Hepatocyte (in vitro differentiated cells): ENCODE measurements around the gene EXOC3. TPM values are rescaled to one million over a fixed set of nuclear protein-coding genes. Genes with fewer than 3 reads are reported as not detected.

Experiments used
- DNase-seq: peaks from one replicate; pipeline ENCODE4 v3.0.0-alpha.2; 2016; ENCODE audit warnings: low spot score
- H2AFZ ChIP-seq: fragments of 200-600 bp; sonication (generic); 2 replicates; pipeline ENCODE4 v1.6.0; 2016; ENCODE audit warnings: antibody characterized with exemption, mild to moderate bottlenecking
- H3K27ac ChIP-seq: fragments of 200-600 bp; sonication (generic); 2 replicates; pipeline ENCODE4 v1.5.1; 2016; ENCODE audit warnings: mild to moderate bottlenecking
- H3K27me3 ChIP-seq: fragments of 200-600 bp; sonication (generic); 2 replicates; pipeline ENCODE4 v1.6.1; 2016
- H3K36me3 ChIP-seq: fragments of 200-600 bp; sonication (generic); replicated peaks from 2 replicates; pipeline ENCODE4 v1.5.1; 2016; ENCODE audit warnings: low read depth; ENCODE audit not compliant: insufficient read depth
- H3K4me1 ChIP-seq: fragments of 200-600 bp; sonication (generic); 2 replicates; pipeline ENCODE4 v1.5.1; 2016; ENCODE audit warnings: mild to moderate bottlenecking, moderate library complexity; ENCODE audit not compliant: insufficient read depth
- H3K4me2 ChIP-seq: fragments of 200-600 bp; sonication (generic); 2 replicates; pipeline ENCODE4 v1.6.0; 2016
- H3K4me3 ChIP-seq: fragments of 200-600 bp; sonication (generic); 2 replicates; pipeline ENCODE4 v1.5.1; 2016; ENCODE audit warnings: mild to moderate bottlenecking
- H3K79me2 ChIP-seq: fragments of 200-600 bp; sonication (generic); 2 replicates; pipeline ENCODE4 v1.6.0; 2017; ENCODE audit warnings: mild to moderate bottlenecking
- H3K9me2 ChIP-seq: fragments of 200-600 bp; sonication (generic); replicated peaks from 2 replicates; pipeline ENCODE4 v1.6.0; 2017; ENCODE audit warnings: mild to moderate bottlenecking; ENCODE audit not compliant: insufficient read depth
- H3K9me3 ChIP-seq: fragments of 200-600 bp; sonication (generic); 2 replicates; pipeline ENCODE4 v1.5.1; 2016; ENCODE audit warnings: low read depth, mild to moderate bottlenecking
- H4K20me1 ChIP-seq: fragments of 200-600 bp; sonication (generic); 2 replicates; pipeline ENCODE4 v1.6.0; 2016; ENCODE audit warnings: mild to moderate bottlenecking; ENCODE audit not compliant: insufficient read depth, poor library complexity, severe bottlenecking
- CTCF ChIP-seq: fragments of 200-600 bp; sonication (generic); IDR thresholded peaks from 2 replicates; pipeline ENCODE4 v1.5.1; 2016; ENCODE audit warnings: antibody characterized with exemption, mild to moderate bottlenecking; ENCODE audit not compliant: poor library complexity
- EZH2 ChIP-seq: fragments of 200-600 bp; sonication (generic); IDR thresholded peaks from 2 replicates; pipeline ENCODE4 v1.6.1; 2016; ENCODE audit warnings: antibody characterized with exemption, mild to moderate bottlenecking, borderline replicate concordance
- EZH2phosphoT487 ChIP-seq: fragments of 200-600 bp; sonication (generic); IDR thresholded peaks from one replicate; pipeline ENCODE4 v1.6.1; 2018; ENCODE audit warnings: antibody characterized with exemption, mild to moderate bottlenecking, low read depth, moderate library complexity; ENCODE audit not compliant: unreplicated experiment, severe bottlenecking
- WGBS: methylation state at CpG from one replicate; pipeline ENCODE4 v1.1.6; 2016; ENCODE audit warnings: low lambda C conversion rate; ENCODE audit errors: missing lambda C conversion rate; 5-methylcytosine and 5-hydroxymethylcytosine counted together
- polyA plus RNA-seq: library from polyadenylated mRNA; unstranded; fragments of >200 nt; fragmentation: Nextera tagmentation; extraction: Ambion mirVana; gene quantifications from 2 replicates; pipeline ENCODE4 v1.2.1, GENCODE V29; 2016
- total RNA-seq: library from RNA; depleted of rRNA; stranded (reverse); fragments of >200 nt; gene quantifications from 2 replicates; pipeline ENCODE4 v1.2.3, GENCODE V29; 2014

EXOC3 gene
- total and polyA plus RNA-seq, 2 experiments from 2014 or later: 36.1 to 38.3 TPM

- Histone ChIP-seq H3K9me3 (no peaks in the 10 kb centered on the region), H3K4me3 (no peak overlapping the region), H2AFZ (no peak overlapping the region), H3K4me2 (no peak overlapping the region), H3K79me2 (no peaks in the 10 kb centered on the region), H3K36me3 (no peaks in the 10 kb centered on the region), H3K4me1 (no peaks in the 10 kb centered on the region), H3K9me2 (no peaks in the 10 kb centered on the region), H4K20me1 (no peaks in the 10 kb centered on the region), H3K27me3 (peaks cover 52% of the 10 kb centered on the region), H3K27ac (no peak overlapping the region)
- no peak for DNase-seq
- TF ChIP-seq EZH2phosphoT487: no peak
- TF ChIP-seq EZH2: no peak
- no peak for TF ChIP-seq CTCF
- 79% methylated on average over 40 of the region's 40 CpGs for WGBS
Observed at GRCh38 chr5:497871-498509, 55.0 kb downstream of the EXOC3 start.

- Histone ChIP-seq H3K4me3 (no peak overlapping the region), H3K9me2 (no peaks in the 10 kb centered on the region), H3K9me3 (no peaks in the 10 kb centered on the region), H2AFZ (no peak overlapping the region), H3K4me1 (no peaks in the 10 kb centered on the region), H3K27ac (no peak overlapping the region), H3K79me2 (no peaks in the 10 kb centered on the region), H4K20me1 (no peaks in the 10 kb centered on the region), H3K36me3 (no peaks in the 10 kb centered on the region), H3K27me3 (peaks cover 37% of the 10 kb centered on the region), H3K4me2 (no peak overlapping the region)
- TF ChIP-seq CTCF: no peak
- no peak for TF ChIP-seq EZH2
- no peak for TF ChIP-seq EZH2phosphoT487
- WGBS: 92% methylated on average over 32 of the region's 32 CpGs
- DNase-seq: no peak
Observed at GRCh38 chr5:499233-500209, 56.5 kb downstream of the EXOC3 start.

GRCh38 chr5:500491-500890, 57.5 kb downstream of the EXOC3 start:
- Histone ChIP-seq H3K9me2 (no peaks in the 10 kb centered on the region), H3K4me1 (no peaks in the 10 kb centered on the region), H3K4me2 (no peak overlapping the region), H3K36me3 (no peaks in the 10 kb centered on the region), H4K20me1 (no peaks in the 10 kb centered on the region), H3K79me2 (no peaks in the 10 kb centered on the region), H3K9me3 (no peaks in the 10 kb centered on the region), H3K4me3 (no peak overlapping the region), H3K27me3 (peaks cover 31% of the 10 kb centered on the region), H2AFZ (no peak overlapping the region), H3K27ac (no peak overlapping the region)
- no peak for DNase-seq
- TF ChIP-seq EZH2: no peak
- no peak for TF ChIP-seq CTCF
- TF ChIP-seq EZH2phosphoT487: no peak
- WGBS: 100% methylated on average over 6 of the region's 10 CpGs
